K562 (cell line): ENCODE data around the gene RNF181. TPM values are rescaled to one million over a fixed set of nuclear protein-coding genes. Genes with fewer than 3 reads are reported as not detected.

Experiments
- ADNP ChIP-seq: fragments of 200-800 bp; sonication (Bioruptor generic); IDR thresholded peaks from 2 replicates; pipeline ENCODE4 v1.6.1; 2016; ENCODE audit warnings: missing genetic modification characterization, missing compliant biosample characterization
- CXXC5 ChIP-seq: fragments of 250-450 bp; sonication (Bioruptor Pico); IDR thresholded peaks from 2 replicates; pipeline ENCODE4 v1.8.0; 2022; ENCODE audit warnings: inconsistent platforms, mild to moderate bottlenecking, moderate library complexity
- HDAC6 ChIP-seq: IDR thresholded peaks from 2 replicates; pipeline ENCODE4 v1.6.1; 2012; ENCODE audit warnings: low read depth, mild to moderate bottlenecking, control low read depth, inconsistent platforms, low read length, moderate library complexity
- MCM5 ChIP-seq: fragments of 450-650 bp; IDR thresholded peaks from 2 replicates; pipeline ENCODE4 v1.6.1; 2016; ENCODE audit warnings: low read depth
- NR2C1 ChIP-seq, 2 experiments: fragments of 450-650 bp; IDR thresholded peaks; 2 replicates each; pipeline ENCODE4 v1.6.1; 2017; ENCODE audit warnings: mild to moderate bottlenecking in 2 of 2, antibody characterized with exemption in 1 of 2, inconsistent platforms in 1 of 2, missing compliant biosample characterization in 1 of 2, missing genetic modification characterization in 1 of 2
- PHB2 ChIP-seq: fragments of 450-650 bp; IDR thresholded peaks from 2 replicates; pipeline ENCODE4 v1.6.1; 2017; ENCODE audit warnings: low read depth
- POLR3A ChIP-seq: IDR thresholded peaks from 2 replicates; pipeline ENCODE4 v1.6.1; 2011; ENCODE audit warnings: borderline replicate concordance, mild to moderate bottlenecking, moderate library complexity; ENCODE audit not compliant: insufficient read length, insufficient read depth; ENCODE audit errors: extremely low read depth
- SETDB1 ChIP-seq: IDR thresholded peaks from one replicate; pipeline ENCODE4 v1.6.1; 2012; ENCODE audit warnings: low read length, control low read depth, inconsistent platforms
- TAF15 ChIP-seq: fragments of 200-400 bp; formaldehyde crosslinking; IDR thresholded peaks from 2 replicates; pipeline ENCODE4 v1.6.1; 2017; ENCODE audit warnings: mild to moderate bottlenecking, low read depth, low read length, moderate library complexity
- TAF7 ChIP-seq: fragments of 450-650 bp; IDR thresholded peaks from 2 replicates; pipeline ENCODE4 v1.6.1; 2016; ENCODE audit warnings: missing genetic modification characterization, missing compliant biosample characterization
- ZNF778 ChIP-seq: fragments of 450-650 bp; formaldehyde crosslinking; IDR thresholded peaks from 2 replicates; pipeline ENCODE4 v1.4.0; 2020; ENCODE audit warnings: mild to moderate bottlenecking, moderate library complexity
- polyA plus RNA-seq, 8 experiments: library from polyadenylated mRNA; depleted of rRNA in 4 of 8; stranded (reverse) in 5 of 8; unstranded in 3 of 8; fragments of >200 nt; fragmentation: Nextera tagmentation in 2 of 8; fragmentation: Illumina TruSeq in 1 of 8; extraction: Ambion mirVana in 2 of 8; extraction: Trizol in 1 of 8; gene quantifications; 2 replicates each; pipeline versions ENCODE4 v1.2.1 to v1.2.3, GENCODE V29; 2011 to 2014; ENCODE audit warnings: inconsistent platforms in 1 of 8, missing spikeins in 1 of 8
- total RNA-seq, 7 experiments: library from RNA; depleted of rRNA in 6 of 7; stranded (reverse); fragments of >200 nt in 6 of 7; fragmentation: Illumina TruSeq in 2 of 7; extraction: Trizol in 2 of 7; gene quantifications; 2 replicates each; pipeline versions ENCODE4 v1.2.1 to v1.2.3, GENCODE V29; 2011 to 2021; ENCODE audit warnings: low replicate concordance in 1 of 7
- TF ChIP-seq, protein P1 (sequence below): fragments of 450-650 bp; formaldehyde crosslinking; IDR thresholded peaks from 2 replicates; pipeline ENCODE4 v1.4.0; 2022; ENCODE audit warnings: missing genetic modification characterization
- TF ChIP-seq, protein P2 (sequence below): fragments of 450-650 bp; IDR thresholded peaks from 2 replicates; pipeline ENCODE4 v1.6.1; 2018; ENCODE audit not compliant: partially characterized antibody
- TF ChIP-seq, protein P3 (sequence below): fragments of 250-450 bp; sonication (Bioruptor Pico); IDR thresholded peaks from 2 replicates; pipeline ENCODE4 v1.9.0; 2021; ENCODE audit warnings: mild to moderate bottlenecking, inconsistent platforms
- TF ChIP-seq, protein P4 (sequence below): fragments of 450-650 bp; IDR thresholded peaks from 2 replicates; pipeline ENCODE4 v1.6.1; 2016; ENCODE audit warnings: borderline replicate concordance

Gene RNF181
- total and polyA plus RNA-seq, 9 of the 15 experiments (the other 6 are each of a cell fraction or from before 2014, with no cell fraction given): 139 to 492 (median 253) TPM

DNA sequence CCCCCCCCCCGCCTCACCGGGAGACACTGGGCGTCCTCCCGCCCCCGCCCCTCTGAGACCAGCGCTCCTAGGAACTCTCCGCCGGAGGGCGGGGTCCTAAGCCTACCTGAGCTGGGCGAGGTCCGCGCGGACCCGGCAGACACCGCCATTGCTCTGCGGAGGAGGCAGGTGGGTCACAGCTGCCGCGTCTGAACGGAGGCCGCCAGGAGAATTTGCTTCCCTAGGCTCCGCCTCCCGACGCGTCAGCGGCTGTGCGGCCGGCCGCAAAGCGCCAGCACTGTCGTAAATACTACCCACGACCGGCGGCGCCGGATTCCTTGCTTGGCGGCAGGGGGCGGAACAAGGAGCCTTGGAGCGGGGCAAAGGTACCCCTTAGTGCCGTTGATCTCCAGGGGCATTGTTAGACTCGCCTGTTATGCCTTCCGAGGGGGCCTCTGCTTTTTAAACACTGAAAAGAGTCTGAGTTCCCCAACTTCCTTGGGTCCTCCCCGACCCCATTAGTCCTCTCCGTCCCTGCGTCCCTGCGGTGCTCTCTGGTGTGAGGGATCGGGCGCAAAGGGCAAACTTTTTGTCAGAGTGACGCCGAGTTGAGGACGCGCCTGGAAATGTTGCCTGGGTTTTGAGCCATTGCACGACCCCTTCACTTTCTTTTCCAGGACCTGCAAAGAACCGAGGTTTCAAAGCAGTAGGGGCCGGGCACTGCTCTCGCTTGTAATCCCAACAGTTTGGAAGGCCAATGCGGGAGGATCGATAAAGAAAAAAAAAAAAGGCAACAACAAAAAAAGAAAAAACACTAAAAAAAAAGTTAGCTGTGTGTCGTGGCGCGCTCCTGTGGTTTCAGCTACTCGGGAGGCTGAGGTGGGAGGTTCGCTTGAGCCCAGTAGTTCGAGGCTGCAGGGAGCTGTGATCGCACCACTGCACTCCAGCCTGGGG, 34.0 kb upstream of the RNF181 start, which contains the start of gene GGCX (continued):
- TF ChIP-seq POLR3A (no peak), NR2C1 (IDR thresholded peaks at IDR 0.05) (no peak), NR2C1 (tag; IDR thresholded peaks at IDR 0.05) (peak; percentile 27; the same call in 1 of the 2 replicates), TAF15 (no peak), CXXC5 (peak; percentile 77), MCM5 (no peak), SETDB1 (no peak), TAF7 (tag) (peak; percentile 44; the same call in 1 of the 2 replicates), ZNF778 (no peak), PHB2 (no peak), HDAC6 (no peak), ADNP (tag) (no peak)
- TF ChIP-seq, protein P1, sequence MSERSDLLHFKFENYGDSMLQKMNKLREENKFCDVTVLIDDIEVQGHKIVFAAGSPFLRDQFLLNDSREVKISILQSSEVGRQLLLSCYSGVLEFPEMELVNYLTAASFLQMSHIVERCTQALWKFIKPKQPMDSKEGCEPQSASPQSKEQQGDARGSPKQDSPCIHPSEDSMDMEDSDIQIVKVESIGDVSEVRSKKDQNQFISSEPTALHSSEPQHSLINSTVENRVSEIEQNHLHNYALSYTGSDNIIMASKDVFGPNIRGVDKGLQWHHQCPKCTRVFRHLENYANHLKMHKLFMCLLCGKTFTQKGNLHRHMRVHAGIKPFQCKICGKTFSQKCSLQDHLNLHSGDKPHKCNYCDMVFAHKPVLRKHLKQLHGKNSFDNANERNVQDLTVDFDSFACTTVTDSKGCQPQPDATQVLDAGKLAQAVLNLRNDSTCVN: no peak
- TF ChIP-seq, protein P2, sequence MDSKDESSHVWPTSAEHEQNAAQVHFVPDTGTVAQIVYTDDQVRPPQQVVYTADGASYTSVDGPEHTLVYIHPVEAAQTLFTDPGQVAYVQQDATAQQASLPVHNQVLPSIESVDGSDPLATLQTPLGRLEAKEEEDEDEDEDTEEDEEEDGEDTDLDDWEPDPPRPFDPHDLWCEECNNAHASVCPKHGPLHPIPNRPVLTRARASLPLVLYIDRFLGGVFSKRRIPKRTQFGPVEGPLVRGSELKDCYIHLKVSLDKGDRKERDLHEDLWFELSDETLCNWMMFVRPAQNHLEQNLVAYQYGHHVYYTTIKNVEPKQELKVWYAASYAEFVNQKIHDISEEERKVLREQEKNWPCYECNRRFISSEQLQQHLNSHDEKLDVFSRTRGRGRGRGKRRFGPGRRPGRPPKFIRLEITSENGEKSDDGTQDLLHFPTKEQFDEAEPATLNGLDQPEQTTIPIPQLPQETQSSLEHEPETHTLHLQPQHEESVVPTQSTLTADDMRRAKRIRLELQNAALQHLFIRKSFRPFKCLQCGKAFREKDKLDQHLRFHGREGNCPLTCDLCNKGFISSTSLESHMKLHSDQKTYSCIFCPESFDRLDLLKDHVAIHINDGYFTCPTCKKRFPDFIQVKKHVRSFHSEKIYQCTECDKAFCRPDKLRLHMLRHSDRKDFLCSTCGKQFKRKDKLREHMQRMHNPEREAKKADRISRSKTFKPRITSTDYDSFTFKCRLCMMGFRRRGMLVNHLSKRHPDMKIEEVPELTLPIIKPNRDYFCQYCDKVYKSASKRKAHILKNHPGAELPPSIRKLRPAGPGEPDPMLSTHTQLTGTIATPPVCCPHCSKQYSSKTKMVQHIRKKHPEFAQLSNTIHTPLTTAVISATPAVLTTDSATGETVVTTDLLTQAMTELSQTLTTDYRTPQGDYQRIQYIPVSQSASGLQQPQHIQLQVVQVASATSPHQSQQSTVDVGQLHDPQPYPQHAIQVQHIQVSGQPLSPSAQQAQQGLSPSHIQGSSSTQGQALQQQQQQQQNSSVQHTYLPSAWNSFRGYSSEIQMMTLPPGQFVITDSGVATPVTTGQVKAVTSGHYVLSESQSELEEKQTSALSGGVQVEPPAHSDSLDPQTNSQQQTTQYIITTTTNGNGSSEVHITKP: no peak
- TF ChIP-seq, protein P3, sequence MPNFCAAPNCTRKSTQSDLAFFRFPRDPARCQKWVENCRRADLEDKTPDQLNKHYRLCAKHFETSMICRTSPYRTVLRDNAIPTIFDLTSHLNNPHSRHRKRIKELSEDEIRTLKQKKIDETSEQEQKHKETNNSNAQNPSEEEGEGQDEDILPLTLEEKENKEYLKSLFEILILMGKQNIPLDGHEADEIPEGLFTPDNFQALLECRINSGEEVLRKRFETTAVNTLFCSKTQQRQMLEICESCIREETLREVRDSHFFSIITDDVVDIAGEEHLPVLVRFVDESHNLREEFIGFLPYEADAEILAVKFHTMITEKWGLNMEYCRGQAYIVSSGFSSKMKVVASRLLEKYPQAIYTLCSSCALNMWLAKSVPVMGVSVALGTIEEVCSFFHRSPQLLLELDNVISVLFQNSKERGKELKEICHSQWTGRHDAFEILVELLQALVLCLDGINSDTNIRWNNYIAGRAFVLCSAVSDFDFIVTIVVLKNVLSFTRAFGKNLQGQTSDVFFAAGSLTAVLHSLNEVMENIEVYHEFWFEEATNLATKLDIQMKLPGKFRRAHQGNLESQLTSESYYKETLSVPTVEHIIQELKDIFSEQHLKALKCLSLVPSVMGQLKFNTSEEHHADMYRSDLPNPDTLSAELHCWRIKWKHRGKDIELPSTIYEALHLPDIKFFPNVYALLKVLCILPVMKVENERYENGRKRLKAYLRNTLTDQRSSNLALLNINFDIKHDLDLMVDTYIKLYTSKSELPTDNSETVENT (CRISPR knock-in tag): peak; percentile 74
- TF ChIP-seq, protein P4, sequence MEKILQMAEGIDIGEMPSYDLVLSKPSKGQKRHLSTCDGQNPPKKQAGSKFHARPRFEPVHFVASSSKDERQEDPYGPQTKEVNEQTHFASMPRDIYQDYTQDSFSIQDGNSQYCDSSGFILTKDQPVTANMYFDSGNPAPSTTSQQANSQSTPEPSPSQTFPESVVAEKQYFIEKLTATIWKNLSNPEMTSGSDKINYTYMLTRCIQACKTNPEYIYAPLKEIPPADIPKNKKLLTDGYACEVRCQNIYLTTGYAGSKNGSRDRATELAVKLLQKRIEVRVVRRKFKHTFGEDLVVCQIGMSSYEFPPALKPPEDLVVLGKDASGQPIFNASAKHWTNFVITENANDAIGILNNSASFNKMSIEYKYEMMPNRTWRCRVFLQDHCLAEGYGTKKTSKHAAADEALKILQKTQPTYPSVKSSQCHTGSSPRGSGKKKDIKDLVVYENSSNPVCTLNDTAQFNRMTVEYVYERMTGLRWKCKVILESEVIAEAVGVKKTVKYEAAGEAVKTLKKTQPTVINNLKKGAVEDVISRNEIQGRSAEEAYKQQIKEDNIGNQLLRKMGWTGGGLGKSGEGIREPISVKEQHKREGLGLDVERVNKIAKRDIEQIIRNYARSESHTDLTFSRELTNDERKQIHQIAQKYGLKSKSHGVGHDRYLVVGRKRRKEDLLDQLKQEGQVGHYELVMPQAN: 0 out of 2 replicates have a peak, but pooled peaks have one; percentile 24
